ENCODE data around the gene RITA1.
A peak's percentile ranks its signal among the peaks of the same experiment; 100 is the strongest.

Gene RITA1

DNA sequence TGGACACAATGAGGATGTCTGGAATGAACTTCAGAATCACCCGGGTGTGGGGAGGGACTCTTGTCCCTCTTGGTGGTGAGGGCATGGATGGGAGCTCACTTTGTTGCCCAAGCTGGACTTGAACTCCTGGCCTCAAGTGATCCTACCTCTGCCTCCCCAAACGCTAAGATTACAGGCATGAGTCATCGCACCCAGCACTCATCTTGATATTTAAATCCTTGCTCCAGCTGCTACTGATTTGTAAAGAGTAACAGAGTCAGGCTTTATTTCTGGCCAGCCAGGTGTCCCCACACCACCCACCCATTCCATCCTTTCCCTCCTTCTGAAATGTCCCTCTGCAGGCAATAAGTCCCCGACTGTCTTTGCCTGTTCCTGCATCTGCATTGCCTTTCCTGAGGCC, 5.2 kb upstream of the RITA1 start:
- no peak for DNase-seq

DNA sequence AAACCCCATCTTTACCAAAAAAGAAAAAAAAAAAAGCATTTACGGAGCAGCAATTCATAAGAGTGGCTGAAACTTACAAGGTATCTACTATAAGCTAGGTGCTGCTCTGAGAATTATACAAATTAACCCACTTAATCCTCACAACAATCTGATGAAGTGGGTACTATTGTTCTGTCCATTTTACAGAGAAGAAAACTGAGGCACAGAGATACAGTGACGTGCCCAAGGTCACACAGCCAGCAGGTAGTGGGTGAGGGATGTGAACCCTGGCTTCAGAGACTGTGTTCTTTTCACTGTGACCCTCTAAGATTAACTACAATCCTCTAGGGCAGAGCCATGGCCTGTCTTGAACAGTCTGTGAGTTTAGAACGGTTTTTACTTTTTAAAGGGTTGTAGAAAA, 3.5 kb upstream of the RITA1 start:
- no peak for DNase-seq

DNA sequence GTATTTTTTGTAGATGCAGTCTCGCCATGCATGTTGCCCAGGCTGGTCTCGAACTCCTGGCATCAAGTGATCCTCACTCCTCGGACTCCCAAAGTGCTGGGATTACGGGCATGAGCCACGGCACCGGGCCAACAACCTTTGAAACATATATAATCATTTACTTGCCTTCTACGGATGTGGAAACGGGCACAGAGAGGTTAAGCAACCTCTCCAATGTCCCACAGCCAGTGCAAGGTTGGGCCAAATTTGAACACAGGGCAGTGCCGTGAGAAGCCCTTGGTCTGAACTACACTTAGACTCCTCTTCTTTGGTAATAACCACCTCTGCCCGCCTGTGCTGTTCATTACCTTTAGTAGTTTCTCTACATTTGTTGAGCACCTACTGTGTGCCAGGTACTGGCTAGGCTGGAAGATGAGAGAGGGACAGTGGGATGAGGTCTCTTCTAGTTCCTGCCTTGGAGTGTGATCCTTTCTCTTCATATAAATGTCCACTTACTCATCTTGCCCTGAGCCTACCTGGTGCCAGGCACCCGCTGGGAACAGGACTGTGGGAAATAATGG, 2.4 kb upstream of the RITA1 start:
- no peak for DNase-seq

DNA sequence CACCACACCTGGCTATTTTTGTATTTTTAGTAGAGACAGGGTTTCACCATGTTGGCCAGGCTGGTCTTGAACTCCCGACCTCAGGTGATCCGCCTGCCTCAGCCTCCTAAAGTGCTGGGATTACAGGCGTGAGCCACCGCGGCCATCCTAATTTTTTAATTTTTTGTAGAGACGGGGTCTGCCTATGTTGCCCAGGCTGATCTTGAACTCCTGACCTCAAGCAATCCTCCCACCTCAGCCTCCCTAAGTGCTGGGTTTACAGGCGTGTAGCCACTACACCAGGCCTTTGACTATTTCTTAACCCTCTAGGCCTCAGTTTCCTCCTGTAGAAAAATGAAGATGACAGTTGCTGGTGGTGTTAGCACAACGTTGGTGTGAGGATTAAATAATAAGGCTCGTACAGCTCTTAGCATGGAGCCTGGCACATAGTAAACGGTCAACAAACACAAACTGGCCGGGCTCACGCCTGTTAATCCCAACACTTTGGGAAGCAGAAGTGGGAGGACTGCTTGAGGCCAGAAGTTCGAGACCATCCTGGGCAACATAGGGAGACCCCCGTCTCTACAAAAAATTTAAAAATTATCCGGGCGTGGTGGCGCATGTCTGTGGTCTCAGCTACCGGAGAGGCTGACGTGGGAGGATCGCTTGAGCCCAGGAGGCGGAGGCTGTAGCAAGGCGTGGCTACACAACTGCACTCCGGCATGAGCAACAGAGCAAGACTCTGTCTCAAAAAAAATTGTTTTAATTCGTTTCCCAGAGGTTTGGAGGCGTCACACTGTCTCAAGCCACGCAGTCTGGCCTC, 1.2 kb upstream of the RITA1 start:
- DNase-seq: no peak

DNA sequence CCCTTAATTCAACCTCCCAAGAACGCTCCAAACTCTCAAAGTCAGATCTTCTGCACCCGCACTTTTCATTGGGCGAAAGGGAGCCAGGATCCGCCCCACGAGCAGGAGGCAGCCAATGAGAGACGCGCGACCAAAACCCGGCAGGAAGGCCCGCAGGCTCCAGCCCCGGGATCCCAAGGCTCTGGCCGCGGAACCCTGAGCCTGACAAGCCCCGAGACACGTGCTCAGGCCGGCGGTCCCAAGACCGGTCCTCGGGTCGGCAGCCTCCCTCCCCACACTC, 681 bp upstream of the RITA1 start:
- peak; percentile 80 for DNase-seq

DNA sequence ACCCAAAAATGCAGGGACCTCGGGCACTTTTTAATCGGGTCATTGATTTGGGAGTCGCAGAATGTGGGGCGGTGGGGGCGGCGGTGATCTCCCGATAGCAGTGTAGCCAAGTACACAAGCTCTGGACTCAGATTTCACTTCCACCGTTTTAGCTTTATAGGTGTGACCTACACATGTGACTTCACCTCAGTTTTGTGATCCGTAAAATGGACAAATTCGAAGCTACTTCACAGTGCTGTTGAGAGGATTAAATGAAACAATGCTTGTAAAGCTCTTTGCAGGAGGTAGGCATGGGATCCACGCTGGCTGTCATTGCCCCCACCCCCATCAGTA, 478 bp downstream of the RITA1 start:
- no peak for DNase-seq

DNA sequence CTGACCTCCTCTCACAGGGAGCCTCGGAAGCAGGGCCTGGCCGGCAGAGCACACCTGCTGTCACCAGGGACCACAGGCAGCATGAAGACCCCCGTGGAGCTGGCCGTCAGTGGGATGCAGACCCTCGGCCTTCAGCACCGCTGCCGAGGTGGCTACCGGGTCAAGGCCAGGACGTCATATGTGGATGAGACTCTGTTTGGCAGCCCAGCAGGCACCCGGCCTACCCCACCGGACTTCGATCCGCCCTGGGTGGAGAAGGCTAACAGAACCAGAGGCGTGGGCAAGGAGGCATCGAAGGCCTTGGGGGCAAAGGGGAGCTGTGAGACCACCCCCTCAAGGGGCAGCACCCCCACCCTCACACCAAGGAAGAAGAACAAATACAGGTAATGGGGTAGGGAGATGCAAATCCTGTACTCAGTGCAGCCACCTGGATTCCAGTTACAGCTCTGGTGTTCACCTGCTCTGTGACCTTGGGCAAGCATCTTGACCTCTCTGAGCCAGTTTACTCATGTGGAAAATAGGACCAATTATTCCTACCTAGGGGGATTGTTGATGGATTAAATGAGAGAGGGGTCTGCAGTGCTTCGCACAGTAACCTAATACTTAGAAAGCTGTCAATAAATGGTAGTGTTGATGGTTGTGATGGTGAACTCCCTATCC, 1.3 kb downstream of the RITA1 start:
- DNase-seq: no peak

DNA sequence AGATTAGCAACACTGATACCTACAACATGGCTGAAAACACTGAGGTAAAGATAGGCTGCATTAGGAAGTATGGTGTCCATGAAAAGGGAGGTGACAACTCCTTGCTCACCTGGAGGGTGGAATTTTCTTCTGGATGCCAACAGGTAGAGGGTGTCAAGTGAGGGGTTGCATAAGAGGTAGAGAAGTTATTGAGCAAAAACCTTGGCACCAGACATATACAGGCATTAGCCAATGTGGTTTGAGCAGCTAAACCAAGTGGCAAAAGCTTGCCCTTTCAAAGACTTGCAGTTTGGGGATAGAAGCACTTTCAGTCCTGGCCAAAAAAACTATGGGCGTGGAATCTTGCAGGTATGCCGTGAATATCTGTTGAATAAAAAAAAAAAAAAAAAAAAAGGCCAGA, 3.8 kb downstream of the RITA1 start:
- DNase-seq: no peak

DNA sequence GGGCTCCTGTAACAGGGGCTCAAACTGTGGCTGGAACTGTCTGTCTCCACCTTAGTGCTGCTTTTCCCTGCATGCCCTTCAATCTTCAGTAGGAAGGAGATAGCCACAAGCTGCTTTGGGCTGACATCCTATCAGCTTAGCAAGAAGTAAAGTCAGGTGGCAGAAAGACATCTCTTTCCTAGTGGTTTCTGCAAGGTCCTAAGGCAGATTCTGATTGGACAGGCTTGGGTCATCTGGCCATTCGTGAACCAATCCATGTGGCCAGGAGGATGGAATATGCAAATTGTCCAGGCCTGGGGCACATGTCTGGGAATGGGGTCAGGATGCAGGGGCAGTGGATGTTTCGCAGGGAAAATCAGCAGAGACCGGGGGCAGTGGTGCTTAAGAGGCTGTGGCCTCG, 5.2 kb downstream of the RITA1 start:
- DNase-seq: no peak

DNA sequence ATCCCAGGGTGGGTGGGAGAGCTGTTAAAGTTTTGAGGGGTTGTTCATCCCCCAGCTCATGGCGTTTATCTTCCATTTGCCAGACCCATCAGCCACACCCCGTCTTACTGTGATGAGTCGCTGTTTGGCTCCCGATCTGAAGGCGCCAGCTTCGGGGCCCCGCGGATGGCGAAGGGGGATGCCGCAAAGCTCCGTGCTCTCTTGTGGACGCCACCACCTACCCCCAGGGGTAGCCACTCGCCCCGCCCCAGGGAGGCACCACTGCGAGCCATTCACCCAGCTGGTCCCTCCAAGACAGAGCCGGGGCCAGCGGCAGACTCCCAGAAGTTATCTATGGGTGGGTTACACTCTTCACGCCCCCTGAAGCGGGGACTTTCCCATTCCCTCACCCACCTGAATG, 5.7 kb downstream of the RITA1 start:
- no peak for DNase-seq

DNA sequence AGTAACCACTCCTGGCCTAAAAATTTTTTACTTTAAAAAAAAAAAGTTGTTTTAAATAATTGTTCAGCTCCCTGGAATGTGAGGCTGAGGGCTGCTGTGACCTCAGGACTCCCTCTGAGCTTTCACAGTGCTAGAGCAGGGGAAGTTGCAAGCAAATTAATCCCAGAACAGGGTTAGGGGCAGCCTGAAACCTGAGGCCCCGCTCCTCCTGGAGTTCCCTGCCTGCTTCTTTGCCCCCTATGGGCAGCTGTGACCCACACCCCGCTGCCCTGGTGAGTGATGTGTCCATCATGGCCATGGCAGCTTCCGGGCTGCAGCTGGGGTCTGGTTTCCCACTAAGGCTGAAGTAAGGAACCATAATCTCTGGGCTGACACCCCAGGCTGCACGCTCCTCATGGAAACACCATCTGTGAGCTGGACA, 9.5 kb downstream of the RITA1 start:
- DNase-seq: no peak

DNA sequence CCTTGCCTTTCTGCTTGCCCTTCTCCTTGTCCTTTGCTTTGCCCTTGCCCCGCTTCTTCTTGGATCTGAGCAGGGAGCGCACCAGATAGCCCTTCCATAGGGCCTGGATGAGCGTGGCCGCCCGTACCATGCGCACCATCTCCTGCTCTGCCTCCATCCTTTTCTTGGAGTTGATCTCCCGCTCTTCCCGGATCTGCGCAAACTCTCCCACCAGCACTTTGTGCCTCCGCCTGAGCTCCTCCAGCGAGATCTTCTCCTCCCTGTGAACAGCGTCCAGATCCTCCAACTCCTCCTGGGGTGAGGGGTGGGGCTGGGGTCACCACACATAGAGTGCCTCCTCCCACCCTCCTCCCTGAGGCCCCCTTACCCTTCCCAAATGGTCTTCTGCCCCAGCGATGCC, 10.1 kb downstream of the RITA1 start:
- no peak for DNase-seq

DNA sequence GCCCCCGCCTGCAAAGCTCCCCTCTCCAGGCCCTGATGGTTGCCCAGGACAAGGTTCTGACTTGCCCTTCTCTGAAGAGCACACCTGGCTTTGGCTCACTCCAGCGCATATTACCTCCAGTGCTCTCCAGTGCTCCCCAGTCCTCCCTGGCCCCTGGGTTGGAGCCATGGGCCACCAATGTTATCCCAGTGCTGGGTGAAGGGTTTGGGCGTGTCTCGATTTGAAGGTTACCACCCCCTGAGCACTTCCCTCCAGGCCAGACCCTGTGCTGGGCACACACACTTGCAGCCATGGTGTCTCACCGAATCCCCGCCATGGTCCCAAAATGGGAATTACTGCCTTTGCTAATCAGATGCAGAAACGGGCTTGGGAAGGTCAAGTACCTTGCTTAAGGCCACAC, 11.1 kb downstream of the RITA1 start:
- no peak for DNase-seq

DNA sequence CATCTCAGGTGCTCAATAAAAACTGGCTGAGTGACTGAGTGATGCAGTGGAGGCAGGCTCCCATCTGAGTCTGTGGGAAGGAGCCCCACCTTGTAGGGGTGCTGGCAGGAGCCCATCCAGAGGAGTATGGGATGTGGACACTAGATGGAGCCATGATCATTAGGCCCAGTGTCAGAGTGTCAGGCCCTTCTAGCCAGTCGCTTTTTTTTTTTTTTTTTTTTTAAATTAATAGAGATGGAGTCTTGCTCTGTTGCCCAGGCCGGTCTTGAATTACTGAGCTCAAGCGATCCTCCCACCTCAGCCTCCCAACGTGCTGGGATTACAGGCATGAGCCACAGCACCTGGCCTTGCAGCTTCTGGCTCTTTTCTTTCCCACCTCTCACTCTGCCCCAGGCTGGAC, 11.5 kb downstream of the RITA1 start:
- peak; percentile 30 for DNase-seq

DNA sequence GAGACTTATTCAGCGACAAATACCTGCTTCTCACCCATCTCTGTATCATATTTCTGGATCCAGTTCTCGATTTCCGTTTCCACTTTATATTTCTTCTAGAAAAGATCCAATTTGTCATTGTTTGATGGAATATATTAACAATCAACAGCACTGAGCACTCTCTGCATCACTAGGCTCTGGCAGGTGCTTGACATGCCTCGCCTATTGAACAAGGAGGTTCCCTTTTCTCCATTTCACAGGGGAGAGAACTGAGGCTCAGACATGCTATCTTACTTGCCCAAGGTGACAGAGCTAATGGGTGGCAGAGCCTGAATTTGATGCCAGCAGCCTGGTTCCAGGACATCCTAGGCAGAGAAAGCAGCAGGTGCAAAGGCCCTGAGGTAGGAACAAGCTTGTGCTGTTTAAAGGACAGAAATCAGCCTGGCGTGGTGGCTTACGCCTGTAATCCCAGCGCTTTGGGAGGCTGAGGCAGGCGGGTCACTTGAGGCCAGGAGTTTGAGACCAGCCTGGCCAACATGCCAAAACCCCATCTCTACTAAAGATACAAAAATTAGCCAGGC, 12.1 kb downstream of the RITA1 start:
- DNase-seq: no peak

DNA sequence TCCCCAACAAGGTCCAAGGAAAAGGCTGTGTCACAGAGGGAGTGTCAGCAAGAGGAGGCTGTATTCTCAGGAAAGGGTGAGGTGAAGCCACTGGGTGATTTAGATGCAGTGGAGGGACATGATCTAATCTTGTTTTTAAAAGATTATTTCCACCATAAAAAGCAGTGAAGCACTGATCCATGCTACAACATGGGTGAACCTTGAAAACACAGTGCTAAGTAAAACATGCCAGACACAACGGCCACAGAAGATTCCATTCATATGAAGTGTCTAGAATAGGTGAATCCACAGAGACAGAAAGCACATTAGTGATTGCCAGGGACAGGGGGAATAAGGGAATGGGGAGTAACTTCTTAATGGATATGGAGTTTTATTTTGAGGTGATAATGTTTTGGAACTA, 12.8 kb downstream of the RITA1 start:
- no peak for DNase-seq

DNA sequence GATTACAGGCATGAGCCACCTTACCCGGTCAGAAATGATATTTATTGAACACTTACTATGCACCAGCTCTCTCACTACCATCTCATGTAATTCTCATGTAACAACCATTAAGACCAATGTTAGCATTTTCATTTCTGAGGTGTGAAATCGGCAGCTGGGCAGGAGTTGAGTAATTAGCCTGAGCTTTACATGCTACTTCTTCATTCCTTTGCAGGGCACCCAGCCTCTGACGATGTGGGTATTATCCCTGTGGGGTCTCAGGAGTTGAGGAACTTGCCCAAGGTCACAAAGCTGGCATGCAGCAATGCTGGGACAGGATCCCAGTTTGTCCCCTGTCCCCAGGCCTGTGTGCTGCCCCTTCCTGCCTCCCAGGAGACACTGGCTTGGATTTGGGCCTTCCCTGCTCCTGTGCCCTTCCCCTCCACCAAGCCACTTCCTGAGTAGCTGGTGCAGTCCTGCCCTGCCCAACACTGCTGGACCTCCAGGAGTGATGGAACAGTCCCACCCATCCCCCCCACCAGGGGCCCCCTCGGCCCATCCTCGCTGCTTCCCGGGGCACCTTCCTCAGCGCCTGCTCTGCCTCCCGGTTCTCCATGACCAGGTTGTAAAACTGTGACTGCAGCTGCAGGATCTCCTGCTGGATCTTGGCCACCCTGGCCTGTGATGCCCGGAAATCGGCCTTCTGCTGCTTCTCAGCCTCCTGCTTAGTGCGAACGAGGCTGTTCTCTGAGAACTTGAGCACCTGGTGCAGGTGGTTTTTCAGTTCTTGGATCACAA, 14.7 kb downstream of the RITA1 start:
- no peak for DNase-seq

DNA sequence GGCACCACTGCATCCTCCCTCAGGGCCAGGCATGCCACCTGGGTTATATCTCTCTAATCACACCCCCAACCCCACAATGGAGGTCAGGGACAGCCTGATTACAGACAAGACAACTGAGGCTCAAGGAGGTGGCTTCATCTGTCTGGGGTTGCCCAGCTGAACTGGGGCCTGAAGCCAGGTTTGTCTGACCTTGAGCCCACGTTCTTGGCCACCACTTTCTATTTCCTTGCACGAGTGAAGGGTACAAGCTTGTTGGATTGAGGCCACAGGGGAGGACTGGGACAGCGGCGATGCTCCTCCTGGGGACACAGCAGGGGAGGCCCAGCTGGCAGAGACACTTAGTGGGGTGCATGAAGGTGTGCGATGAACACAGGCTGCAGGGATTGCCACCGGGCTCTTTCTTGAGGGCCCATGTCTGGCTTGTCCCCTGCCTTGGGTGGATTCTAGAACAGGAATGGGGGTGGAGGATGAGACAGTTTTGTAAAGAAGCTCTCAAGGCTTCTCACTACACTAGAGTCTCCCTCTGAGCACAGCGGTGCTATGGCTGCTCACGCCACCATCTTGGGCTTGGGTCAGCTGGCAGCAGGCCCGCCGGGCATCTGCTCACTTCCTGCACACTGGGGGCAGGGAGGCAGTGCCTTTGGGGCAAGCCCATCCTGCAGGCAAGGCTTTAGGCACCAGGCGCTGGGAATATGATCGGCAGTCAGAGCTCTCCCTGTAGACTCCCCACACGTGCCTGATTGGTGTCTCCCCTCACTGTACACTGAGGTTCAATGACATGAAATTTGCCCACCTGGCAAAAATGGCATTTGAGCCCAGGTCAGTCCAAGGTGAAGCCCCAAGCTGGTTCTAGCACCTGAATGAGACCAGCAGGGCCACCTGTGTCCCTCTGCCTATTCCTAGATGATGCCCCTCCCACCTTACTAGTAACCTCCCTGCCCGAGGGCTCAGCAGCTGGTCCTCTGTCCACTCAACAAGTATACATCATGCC, 16.0 kb downstream of the RITA1 start:
- no peak for DNase-seq

DNA sequence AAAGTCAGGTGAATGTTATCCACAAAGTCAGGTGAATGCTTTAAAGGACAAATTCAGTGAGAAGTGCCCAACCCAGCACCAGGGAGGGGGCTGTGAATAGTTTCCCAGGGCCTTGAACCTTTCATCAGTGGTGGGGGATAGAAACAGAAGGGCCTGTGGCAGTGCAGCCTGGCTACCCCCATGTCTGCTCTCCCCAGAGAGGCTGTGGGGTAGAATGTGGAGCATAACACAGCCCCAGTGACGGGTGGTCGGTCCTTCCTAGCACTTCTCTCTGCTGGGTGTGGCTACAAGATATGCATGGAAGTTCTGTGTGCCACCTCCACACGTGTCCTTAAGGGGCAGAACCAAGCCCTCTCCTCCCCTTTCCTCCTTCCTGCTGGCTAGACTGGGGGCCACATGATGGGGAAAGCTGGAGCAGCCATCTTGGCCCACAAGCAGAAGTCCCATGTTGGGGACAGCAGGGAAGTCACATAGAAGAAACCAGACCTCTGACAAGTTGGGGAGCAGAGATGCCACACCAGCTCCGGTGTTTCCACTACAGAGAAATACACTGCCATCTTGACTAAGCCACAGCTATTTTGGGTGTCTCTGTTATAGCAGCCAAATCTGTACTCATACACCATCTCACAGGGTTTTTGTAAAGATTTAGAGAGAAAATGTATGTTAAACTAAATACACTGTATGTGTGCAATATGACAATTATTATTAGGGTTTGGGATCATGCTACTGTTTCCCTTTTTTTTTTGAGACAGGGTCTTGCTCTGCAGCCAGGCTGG, 17.0 kb downstream of the RITA1 start:
- no peak for DNase-seq

DNA sequence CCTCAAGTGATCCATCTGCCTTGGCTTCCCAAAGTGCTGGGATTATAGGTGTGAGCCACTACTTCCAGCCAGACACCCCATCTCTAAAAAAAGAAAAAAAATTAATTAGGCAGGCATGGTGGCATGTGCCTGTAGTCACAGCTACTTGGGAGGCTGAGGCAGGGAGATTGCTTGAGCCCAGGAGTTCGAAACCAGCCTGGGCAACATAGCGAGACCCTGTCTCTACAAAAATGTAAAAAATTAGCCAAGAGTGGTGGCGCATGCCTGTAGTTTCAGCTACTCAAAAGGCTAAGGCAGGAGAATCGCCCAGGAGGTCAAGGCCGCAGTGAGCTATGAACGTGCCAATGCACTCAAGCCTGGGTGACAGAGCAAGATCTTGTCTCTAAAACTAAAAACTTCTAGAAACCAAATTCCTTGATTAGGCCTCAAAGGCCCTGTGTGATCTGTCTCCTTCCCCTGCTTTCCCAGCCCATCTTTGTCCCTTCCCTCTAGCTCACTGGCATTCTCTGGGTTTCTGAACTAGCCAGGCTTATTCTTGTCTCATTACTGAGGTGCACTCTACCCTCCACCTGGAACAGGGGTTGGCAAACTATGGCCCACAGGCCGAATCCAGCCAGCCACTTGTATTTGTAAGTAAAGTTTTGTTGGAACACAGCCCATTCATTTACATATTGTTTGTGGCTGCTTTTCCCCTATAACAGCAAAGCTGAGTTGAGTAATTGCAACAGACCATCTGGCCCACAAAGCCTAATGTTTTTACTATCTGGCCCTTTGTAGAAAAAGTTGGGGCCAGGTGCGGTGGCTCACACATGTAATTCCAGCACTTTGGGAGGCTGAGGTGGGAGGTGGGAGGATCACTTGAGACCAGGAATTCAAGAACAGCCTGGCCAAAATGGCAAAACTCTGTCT, 18.6 kb downstream of the RITA1 start:
- DNase-seq: no peak
